Thyroid gland (tissue), 4 donors: ENCODE results near the gene ADARB1. TPM values are rescaled to one million over a fixed set of nuclear protein-coding genes. Genes with fewer than 3 reads are reported as not detected.

Source experiments
- DNase-seq, 2 donors: peaks; one replicate each; pipeline ENCODE4 v3.0.0-alpha.2; 2019
- H3K27ac ChIP-seq, 3 donors: fragments of 200-600 bp; sonication (generic); 1 replicate in 2 of 3; 2 replicates in 1 of 3; pipeline ENCODE4 v1.5.1; 2016 to 2019; ENCODE audit warnings: mild to moderate bottlenecking in 1 of 3, moderate library complexity in 1 of 3
- H3K27me3 ChIP-seq: fragments of 200-600 bp; sonication (generic); one replicate; pipeline ENCODE4 v1.5.1; 2019
- H3K36me3 ChIP-seq, 2 donors: fragments of 200-600 bp; sonication (generic); one replicate each; pipeline ENCODE4 v1.5.1; 2016 to 2019
- H3K4me1 ChIP-seq, 2 donors: fragments of 200-600 bp; sonication (generic); one replicate each; pipeline ENCODE4 v1.5.1; 2017 to 2019
- H3K4me3 ChIP-seq, 3 donors: fragments of 200-600 bp; sonication (generic); replicated peaks in 1 of 3; 1 replicate in 2 of 3; 2 replicates in 1 of 3; pipeline ENCODE4 v1.5.1; 2016; ENCODE audit warnings: mild to moderate bottlenecking in 1 of 3
- H3K9me3 ChIP-seq: fragments of 200-600 bp; sonication (generic); one replicate; pipeline ENCODE4 v1.5.1; 2017
- POLR2A ChIP-seq, 2 donors: fragments of 450-650 bp; IDR thresholded peaks; one replicate each; pipeline ENCODE4 v1.6.1; 2017; ENCODE audit warnings: antibody characterized with exemption in 2 of 2, mild to moderate bottlenecking in 2 of 2, moderate library complexity in 1 of 2
- WGBS, 2 donors: methylation state at CpG; one replicate each; pipeline ENCODE4 v1.1.5; 2017; 5-methylcytosine and 5-hydroxymethylcytosine counted together
- intact Hi-C: fragments of 100-400 bp; cut with DNase I; formaldehyde crosslinking; loops from one replicate; pipeline ENCODE4 v1.15.1; 2023
- total RNA-seq, 4 donors: library from RNA; depleted of rRNA; stranded (reverse); fragments of >200 nt; gene quantifications; one replicate each; pipeline ENCODE4 v1.2.3, GENCODE V29; 2016
- TF ChIP-seq, protein P1 (sequence below), 6 experiments: fragments of 200-600 bp in 3 of 6; fragments of 450-650 bp in 3 of 6; sonication (generic) in 3 of 6; IDR thresholded peaks; one replicate each; pipeline ENCODE4 v1.5.1; 2016 to 2019; ENCODE audit warnings: antibody characterized with exemption in 6 of 6, mild to moderate bottlenecking in 2 of 6, inconsistent platforms in 1 of 6, moderate library complexity in 1 of 6

Gene ADARB1
- total RNA-seq, 4 donors from 2014 or later = 5.0 to 20.2 (median 10.1) TPM

DNA sequence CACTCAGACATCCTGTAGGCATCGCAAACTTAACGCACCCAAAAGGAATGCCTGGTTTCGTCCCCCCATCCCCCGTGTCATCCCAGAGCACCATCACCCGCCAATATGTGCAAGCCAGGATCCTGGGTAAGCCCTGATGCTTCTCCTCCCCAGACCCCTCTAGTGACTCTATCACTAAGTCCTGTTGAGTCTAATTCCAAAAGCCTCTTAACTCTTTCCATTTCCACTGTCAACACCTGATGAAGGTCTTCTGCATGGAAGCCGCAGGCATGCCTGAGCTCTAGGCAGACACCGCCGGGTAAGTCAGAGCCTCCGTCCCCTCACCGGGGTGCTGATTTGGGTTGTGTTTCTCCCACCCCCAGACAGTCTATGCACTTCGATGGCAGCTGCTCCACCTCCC lies 5.3 kb upstream of the ADARB1 start:
- TF ChIP-seq POLR2A (IDR thresholded peaks at IDR 0.05) = no peak
- TF ChIP-seq, protein P1, sequence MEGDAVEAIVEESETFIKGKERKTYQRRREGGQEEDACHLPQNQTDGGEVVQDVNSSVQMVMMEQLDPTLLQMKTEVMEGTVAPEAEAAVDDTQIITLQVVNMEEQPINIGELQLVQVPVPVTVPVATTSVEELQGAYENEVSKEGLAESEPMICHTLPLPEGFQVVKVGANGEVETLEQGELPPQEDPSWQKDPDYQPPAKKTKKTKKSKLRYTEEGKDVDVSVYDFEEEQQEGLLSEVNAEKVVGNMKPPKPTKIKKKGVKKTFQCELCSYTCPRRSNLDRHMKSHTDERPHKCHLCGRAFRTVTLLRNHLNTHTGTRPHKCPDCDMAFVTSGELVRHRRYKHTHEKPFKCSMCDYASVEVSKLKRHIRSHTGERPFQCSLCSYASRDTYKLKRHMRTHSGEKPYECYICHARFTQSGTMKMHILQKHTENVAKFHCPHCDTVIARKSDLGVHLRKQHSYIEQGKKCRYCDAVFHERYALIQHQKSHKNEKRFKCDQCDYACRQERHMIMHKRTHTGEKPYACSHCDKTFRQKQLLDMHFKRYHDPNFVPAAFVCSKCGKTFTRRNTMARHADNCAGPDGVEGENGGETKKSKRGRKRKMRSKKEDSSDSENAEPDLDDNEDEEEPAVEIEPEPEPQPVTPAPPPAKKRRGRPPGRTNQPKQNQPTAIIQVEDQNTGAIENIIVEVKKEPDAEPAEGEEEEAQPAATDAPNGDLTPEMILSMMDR (IDR thresholded peaks at IDR 0.05) = no peak
- intact Hi-C loops = no loop called here
- Histone ChIP-seq H3K36me3 (no peaks in the 10 kb centered on the region), H3K4me3 (no peak overlapping the region), H3K27me3 (no peaks in the 10 kb centered on the region), H3K9me3 (no peaks in the 10 kb centered on the region), H3K27ac (no peak overlapping the region), H3K4me1 (peaks cover 4% of the 10 kb centered on the region in 2 donors)
- WGBS, 2 donors = 92 to 93% methylated on average over 11 of the region's 11 CpGs
- DNase-seq = no peak

DNA sequence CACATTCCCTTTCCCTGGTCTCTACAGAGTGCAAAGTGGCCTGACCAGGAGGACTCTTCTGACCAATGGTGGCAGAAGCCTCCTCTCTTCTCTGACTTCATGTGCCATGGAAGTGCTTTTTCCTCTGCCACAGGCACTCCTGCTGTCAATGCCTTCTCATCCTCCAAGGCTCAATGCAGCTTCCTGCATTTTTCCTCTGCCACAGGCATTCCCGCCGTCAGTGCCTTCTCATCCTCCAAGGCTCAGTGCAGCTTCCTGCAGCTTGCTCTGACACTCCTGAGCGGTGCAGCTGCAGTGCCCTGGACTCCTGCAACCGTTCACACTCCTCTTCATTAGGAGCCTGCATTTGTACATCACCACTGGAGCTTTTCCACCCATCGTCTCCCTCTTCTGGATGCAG lies 4.7 kb upstream of the ADARB1 start:
- no peak for TF ChIP-seq POLR2A (IDR thresholded peaks at IDR 0.05)
- TF ChIP-seq, protein P1 (IDR thresholded peaks at IDR 0.05) = no peak
- intact Hi-C loops = loop anchor here (10.0 kb wide), 1 partner anchor 115 kb away; no protein-coding TSS in a partner anchor
- H3K9me3 ChIP-seq = no peaks in the 10 kb centered on the region
- H3K4me1 ChIP-seq = peaks cover 4% of the 10 kb centered on the region in 2 donors
- H3K36me3 ChIP-seq = no peaks in the 10 kb centered on the region
- no peaks in the 10 kb centered on the region for H3K27me3 ChIP-seq
- no peak for DNase-seq
- H3K27ac ChIP-seq = no peak overlapping the region
- 74 to 76% methylated on average over 5 of the region's 5 CpGs for WGBS, 2 donors
- no peak overlapping the region for H3K4me3 ChIP-seq

DNA sequence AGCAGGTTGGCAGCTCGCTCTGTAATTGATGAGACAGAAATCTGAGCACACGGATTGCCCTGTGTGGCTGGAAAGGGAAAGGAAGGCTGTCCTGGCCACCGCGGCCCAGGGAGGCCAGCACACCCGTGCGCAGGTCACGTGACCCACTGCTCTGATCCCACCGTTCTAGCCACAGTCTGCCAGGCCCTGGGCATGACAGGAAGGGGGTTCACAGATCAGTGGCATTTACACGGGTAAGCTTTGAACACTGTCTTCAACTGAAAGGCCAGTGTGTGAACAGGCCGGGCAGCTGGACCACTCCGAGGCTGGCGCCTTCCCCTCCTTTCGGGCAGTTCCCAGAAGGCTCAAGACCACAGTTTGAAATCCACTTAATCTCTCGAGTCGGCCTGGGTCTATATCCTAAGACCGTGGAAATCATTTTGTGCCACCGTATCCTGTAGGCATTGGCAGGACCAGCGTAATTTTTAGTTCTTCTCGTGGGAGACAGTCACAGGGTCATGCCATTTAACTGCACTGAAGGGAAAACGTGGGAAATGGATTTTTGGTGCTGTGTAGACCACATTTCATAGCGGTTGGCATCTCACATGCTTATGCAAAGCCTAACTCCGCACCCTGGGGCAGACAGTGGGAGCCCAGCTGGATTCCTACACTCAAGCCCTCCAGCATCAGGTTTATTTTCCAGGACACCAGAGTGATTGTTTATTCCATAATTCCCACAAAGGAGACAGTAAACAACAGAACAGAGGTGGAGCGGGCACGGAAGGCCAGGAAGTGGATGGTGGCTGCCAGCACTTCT lies 3.1 kb upstream of the ADARB1 start:
- peaks cover 9% of the 10 kb centered on the region in 2 donors for H3K4me1 ChIP-seq
- H3K9me3 ChIP-seq = no peaks in the 10 kb centered on the region
- H3K36me3 ChIP-seq = no peaks in the 10 kb centered on the region
- no peak overlapping the region for H3K4me3 ChIP-seq
- intact Hi-C loops = loop anchor here (10.0 kb wide), 1 partner anchor 116 kb away; no protein-coding TSS in a partner anchor
- WGBS, 2 donors = 89 to 90% methylated on average over 21 to 23 of the region's 24 CpGs
- no peak for TF ChIP-seq POLR2A (IDR thresholded peaks at IDR 0.05)
- TF ChIP-seq, protein P1 (IDR thresholded peaks at IDR 0.05) = no peak
- DNase-seq = no peak
- H3K27ac ChIP-seq = no peak overlapping the region
- H3K27me3 ChIP-seq = no peaks in the 10 kb centered on the region

DNA sequence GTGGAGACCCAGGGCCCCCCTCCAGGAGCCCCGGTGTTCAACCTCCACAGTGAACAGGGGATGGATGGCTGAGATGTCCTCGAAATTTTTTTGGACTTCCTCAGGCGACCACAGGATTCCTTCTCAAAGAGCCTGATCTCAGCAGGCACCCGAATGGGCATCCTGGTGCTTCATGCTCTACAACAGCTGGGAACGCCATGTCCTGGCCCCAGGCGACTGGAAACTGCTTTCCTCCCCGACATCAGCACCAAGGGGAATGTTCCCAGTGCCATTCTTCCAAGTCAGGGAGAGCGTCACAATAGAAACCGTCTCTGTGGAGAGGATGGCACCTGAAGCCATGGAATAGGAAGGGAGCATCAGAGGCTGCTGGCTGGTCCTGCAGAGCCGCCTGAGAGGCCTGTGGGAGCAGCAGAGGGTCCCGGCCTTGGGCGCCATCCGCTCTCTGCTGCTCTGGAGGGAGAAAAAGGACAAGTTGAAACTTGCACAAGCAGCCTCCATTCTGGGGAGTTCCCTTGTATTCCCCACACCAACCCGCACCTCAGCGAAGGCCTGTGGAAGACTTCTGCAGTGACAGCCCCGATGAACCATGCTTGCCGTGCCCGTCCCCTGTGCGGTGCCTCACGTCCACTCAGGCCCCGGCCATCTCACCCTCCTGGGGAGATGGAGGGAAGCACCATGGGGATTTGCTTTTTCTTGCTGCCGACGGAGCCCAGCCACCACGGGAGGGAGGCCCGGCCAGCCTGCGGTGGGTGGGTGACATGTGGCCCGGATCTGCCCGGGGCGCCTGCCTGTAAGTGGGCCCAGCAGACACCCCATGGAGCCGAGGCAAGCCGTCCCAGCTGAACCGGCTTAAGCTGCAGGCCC lies 2.3 kb upstream of the ADARB1 start:
- H3K9me3 ChIP-seq = no peaks in the 10 kb centered on the region
- intact Hi-C loops = loop anchor here (10.0 kb wide), 1 partner anchor 117 kb away; no protein-coding TSS in a partner anchor
- 92 to 94% methylated on average over 18 to 31 of the region's 32 CpGs for WGBS, 2 donors
- H3K36me3 ChIP-seq = no peaks in the 10 kb centered on the region
- H3K4me1 ChIP-seq = peaks cover 9% of the 10 kb centered on the region in 2 donors
- H3K27me3 ChIP-seq = no peaks in the 10 kb centered on the region
- TF ChIP-seq, protein P1 (IDR thresholded peaks at IDR 0.05) = no peak
- no peak for TF ChIP-seq POLR2A (IDR thresholded peaks at IDR 0.05)
- no peak overlapping the region for H3K27ac ChIP-seq
- no peak overlapping the region for H3K4me3 ChIP-seq
- no peak for DNase-seq
